HG02885 (cell line): ENCODE measurements around the gene DCP1B.
"Not testable (repeated sequence)": the region's sequence is repeated elsewhere in the genome, so short reads cannot be mapped to it uniquely, and the experiment has no call there.

ENCODE experiments used
- ATAC-seq: cut with Tn5 transposase; IDR thresholded peaks from one replicate; pipeline ENCODE4 v1.9.1; 2021; ENCODE audit warnings: mild to moderate bottlenecking; ENCODE audit not compliant: unreplicated experiment, poor library complexity

Gene DCP1B

GRCh38 chr12:1978078-1978862 is 26.0 kb downstream of the DCP1B start:
- no peak for ATAC-seq

DNA sequence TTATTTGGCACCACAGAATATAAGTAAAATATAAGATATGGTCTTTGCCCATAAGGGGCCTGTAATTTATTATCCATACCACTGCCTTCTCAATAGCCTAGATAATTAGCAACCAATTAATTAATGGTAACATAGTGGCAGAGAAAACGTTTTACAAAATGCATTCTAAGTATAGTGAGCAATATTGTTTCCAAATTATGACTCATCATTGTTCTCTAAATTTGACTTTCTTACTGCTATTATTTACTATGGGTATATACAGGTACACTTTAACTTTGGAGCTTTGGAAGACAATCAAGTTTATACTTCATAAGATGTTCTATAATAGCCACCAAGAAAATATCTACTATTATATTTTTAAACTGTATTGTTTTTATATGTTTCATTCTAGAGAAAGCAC is 26.7 kb downstream of the DCP1B start:
- ATAC-seq = no peak

GRCh38 chr12:1977109-1977508 is 27.1 kb downstream of the DCP1B start:
- ATAC-seq = no peak

DNA sequence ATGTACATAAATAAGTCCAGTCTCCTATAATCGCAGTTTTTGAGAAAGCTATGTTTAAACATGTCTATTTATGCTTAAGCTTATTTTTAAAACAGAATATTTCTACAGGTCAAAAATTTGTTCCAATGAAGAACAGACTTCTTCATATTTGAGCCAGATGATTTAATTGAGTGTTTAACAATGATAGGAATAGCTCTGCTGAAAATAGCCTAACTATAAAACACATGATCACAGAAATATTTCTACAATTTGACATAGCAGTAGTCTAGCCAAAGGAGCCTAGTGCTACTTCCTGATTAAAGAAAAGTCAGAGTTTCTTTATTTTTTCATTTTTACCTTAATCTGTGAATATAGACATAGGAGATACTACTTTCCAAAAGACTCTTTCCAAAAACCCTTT is 29.4 kb downstream of the DCP1B start:
- ATAC-seq = no peak

GRCh38 chr12:1972856-1973317 is 31.4 kb downstream of the DCP1B start:
- ATAC-seq = no peak

DNA sequence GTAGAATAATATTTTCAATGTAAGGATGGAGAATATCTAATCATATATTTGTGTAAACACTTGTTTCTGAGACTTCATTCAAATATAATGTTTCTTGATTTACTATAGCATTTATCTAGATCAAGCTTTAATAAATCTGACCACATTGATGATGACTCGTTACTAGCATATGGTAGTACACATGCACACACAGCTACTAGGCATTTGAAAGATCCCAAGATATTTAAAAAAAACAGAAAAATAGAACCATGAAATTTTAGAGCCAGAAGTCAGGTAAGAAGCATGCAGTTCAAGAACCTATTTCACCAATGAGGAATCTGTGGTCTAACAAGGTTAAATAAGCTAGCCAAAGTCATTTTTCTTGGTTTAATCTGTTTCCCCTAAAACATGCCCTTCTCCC is 32.0 kb downstream of the DCP1B start:
- ATAC-seq = no peak

DNA sequence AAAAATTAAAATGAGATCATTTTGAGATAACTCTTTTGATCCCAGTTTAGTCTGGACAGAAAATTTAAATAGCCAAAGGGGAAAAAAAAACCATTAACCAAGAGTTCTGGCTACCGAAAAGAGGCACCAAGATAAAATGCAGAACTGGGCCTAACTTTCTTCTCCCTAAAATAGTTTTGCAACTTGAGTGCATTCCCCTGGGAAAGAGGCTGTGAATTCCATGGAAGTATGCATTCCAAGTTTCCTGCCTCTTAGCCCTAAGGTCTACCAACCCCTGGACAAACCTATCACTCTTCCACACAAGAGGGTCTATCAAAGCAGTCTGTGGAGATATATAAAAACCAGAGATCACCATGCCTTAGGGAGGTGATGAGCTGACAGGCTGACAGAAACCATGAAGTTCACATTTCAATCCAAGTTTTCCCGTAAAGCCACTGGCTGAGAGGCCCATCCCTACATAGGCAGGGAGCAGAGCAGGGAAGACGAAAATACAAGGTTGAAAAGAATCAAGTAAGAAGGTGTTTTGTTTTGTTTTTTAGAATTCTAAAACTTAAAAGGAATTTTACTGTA is 33.8 kb downstream of the DCP1B start:
- no peak for ATAC-seq

- no peak for ATAC-seq
Measured at GRCh38 chr12:1966561-1967226, 37.6 kb downstream of the DCP1B start.

DNA sequence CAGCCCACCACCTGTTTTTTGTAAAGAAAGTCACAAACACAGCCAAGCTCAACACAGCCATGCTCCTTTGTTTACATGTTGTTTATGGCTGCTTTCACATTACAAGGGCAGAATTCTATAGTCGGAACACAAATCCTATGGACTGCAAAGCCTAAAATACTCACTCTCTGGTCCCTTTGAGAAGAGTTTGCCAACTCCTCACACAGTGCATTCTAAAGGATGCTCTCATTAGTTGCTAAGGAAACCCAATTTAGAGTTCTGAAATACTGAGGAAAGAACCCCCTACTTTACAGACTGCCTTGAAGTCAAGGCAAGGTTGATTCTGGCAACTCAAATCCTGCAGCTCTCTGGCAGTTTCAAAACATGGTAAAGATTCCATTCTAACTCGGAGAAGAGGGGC is 38.3 kb downstream of the DCP1B start:
- ATAC-seq = no peak

DNA sequence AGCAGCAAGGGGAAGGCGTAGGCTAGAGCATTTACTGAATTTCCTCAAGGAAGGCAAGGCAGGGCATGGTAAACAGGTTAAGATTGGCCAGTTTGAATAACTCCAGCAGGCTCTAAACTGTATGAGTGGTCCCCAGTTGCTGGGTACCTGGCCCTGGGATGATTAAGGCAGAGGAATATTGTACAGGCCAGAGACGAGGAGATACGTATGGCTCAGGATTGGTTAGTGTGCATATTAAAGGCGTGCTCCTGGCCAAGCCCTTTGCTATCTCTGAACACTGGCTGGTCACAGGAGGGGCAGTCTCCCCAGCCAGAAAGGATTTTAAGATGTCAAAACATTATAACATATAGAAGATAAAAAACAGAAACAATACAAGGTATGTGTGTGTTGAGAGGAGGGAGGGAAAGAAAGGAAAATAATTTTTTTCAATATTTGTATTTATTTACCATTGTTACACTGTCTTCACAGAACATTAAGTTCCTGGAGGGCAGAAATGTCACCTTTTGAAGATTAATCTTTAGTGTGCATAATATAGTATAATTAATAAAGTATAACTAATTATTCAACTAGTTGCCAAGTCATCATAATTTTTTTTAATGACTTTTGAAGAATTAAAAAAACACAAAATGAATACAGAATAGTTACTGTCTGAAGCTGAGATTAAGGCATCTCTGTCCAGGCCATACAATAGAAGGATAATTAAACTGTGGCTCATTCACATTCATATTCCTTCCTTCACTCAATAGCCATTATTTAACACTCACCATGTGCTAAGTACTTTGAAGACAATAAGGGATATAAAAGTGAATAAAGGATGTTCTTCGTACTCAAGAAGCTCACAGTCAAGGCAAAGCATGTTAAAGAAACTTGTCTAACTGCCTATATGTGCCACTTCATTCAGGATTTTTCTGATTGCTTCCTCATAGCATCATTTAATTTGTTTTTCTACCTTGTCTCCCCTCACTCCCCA is 41.9 kb downstream of the DCP1B start:
- no peak for ATAC-seq

- no peak for ATAC-seq
Measured at GRCh38 chr12:1956716-1957115, 47.5 kb downstream of the DCP1B start.

- ATAC-seq = no peak
Measured at GRCh38 chr12:1949771-1950470, 54.3 kb downstream of the DCP1B start.

DNA sequence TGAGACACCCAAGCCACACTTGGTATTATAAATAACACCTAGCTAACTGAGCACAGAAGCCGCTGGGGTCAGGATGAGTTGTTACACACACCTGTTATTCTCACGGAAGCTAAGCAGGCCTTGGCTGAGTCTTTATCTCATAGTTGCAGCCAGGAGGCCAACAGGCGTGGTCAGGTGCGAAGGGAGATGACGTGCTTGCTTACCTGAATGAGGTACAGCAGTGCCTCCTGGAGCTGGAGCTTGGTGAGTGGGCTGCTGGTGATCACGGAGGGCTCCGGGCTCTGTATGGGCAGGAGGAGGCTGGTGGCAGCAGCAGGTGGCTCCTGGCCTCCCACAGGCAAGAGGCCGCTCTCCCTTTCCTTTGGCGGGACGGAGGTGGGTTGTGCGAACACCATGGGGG is 55.4 kb downstream of the DCP1B start:
- no peak for ATAC-seq

DNA sequence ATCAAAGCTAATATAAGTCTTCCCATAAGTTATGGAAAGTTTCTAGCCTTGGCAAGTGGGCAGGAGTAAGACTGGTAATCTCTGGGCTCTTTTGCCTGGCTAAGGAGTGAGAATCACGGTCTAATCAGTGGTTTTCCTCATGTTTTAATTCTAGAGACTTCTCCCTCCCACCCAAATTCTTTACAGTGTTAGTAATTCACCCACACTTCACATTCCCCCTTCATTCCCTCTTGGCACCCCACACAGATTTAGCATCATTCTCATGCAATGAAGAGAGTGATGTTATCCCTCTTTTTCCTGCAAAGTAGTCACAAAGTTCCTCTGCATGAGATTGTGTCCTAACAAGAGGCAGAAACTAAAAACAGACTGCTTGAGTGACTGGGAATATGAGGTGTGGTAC is 57.2 kb downstream of the DCP1B start:
- ATAC-seq = no peak

- ATAC-seq = no peak
Measured at GRCh38 chr12:1946296-1946695, 58.0 kb downstream of the DCP1B start.

DNA sequence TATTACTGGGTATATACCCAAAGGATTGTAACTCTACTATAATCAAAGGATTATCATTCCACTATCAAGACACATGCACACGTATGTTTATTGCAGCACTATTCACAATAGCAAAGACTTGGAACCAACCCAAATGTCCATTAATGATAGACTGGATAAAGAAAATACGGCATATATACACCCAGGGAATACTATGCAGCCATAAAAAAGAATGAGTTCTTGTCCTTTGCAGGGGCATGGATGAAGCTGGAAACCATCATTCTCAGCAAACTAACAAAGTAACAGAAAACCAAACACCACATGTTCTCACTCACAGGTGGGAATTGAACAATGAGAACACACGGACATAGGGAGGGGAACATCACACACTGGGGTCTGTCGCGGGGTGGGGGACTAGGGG is 58.8 kb downstream of the DCP1B start:
- not testable (repeated sequence) for ATAC-seq

GRCh38 chr12:1939801-1940607 is 64.3 kb downstream of the DCP1B start:
- ATAC-seq = no peak

- ATAC-seq = no peak
Measured at GRCh38 chr12:1939331-1939730, 64.9 kb downstream of the DCP1B start.
